ENCODE data around the gene SYCN.

GRCh38 chr19:39199025-39199424 lies 5.0 kb downstream of the SYCN start:
- TF ChIP-seq, protein P1, sequence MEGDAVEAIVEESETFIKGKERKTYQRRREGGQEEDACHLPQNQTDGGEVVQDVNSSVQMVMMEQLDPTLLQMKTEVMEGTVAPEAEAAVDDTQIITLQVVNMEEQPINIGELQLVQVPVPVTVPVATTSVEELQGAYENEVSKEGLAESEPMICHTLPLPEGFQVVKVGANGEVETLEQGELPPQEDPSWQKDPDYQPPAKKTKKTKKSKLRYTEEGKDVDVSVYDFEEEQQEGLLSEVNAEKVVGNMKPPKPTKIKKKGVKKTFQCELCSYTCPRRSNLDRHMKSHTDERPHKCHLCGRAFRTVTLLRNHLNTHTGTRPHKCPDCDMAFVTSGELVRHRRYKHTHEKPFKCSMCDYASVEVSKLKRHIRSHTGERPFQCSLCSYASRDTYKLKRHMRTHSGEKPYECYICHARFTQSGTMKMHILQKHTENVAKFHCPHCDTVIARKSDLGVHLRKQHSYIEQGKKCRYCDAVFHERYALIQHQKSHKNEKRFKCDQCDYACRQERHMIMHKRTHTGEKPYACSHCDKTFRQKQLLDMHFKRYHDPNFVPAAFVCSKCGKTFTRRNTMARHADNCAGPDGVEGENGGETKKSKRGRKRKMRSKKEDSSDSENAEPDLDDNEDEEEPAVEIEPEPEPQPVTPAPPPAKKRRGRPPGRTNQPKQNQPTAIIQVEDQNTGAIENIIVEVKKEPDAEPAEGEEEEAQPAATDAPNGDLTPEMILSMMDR (IDR thresholded peaks at IDR 0.05), result no peak
- TF ChIP-seq POLR2A (IDR thresholded peaks at IDR 0.05), result no peak
- no peak for TF ChIP-seq EP300 (IDR thresholded peaks at IDR 0.05)
- no peak for TF ChIP-seq POLR2AphosphoS5 (IDR thresholded peaks at IDR 0.05)

All from suprapubic skin (tissue), 4 donors.